Measurements from ENCODE around the gene JMJD1C. TPM values are rescaled to one million over a fixed set of nuclear protein-coding genes. Genes with fewer than 3 reads are reported as not detected.

The JMJD1C gene
- total RNA-seq, 1 experiment from 2014 or later = 66.3 TPM

DNA sequence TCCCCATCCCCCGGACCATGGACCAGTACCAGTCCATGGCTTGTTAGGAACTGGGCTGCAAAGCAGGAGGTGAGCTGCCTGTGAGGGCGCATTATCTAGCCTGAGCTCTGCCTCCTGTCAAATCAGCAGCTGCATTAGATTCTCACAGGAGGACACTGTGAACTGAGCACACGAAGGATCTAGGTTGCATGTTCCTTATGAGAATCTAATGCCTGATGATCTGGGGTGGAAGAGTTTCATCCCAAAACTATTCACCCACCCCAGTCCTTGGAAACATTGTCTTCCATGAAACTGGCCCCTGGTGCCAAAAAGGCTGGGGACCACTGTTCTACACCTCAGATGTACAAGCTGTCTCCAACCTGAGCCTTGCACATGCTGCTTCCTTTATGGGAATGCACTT lies 24.1 kb upstream of the JMJD1C start:
- RAD21 ChIA-PET (ENCODE audit: low non-redundant PET in 1 of 2, low total read pairs in 2 of 2, uncharacterized antibody in 2 of 2, unreplicated experiment in 2 of 2) = no interaction called here
- no peaks in the 10 kb centered on the region for H3K36me3 ChIP-seq (ENCODE audit: control insufficient read depth in 1 of 2, insufficient read depth in 2 of 2, low read length in 2 of 2)
- peaks cover 28 to 32% of the 10 kb centered on the region in 2 experiments for H3K4me1 ChIP-seq (ENCODE audit: control insufficient read depth in 1 of 2, insufficient read depth in 2 of 2, low read length in 2 of 2)

More for the DNA sequence above, 24.1 kb upstream of the JMJD1C start:
- Histone ChIP-seq H3K4me2 (ENCODE audit: low read length) (no peak overlapping the region), H4K20me1 (ENCODE audit: insufficient read depth) (no peaks in the 10 kb centered on the region), H3K79me2 (ENCODE audit: insufficient read depth, low read length) (peaks cover 72% of the 10 kb centered on the region), H3K4me3 (replicated peaks in 1 of 2; ENCODE audit: low read depth in 1 of 2, low read length in 2 of 2) (no peak overlapping the region), H3K27me3 (ENCODE audit: insufficient read depth, low read length) (no peaks in the 10 kb centered on the region), H3K9me2 (ENCODE audit: insufficient read depth) (no peaks in the 10 kb centered on the region), H3K9me3 (ENCODE audit: control insufficient read depth in 1 of 2, insufficient read depth in 1 of 2, low read depth in 1 of 2, low read length in 2 of 2) (no peaks in the 10 kb centered on the region; a peak in 1 of 4 replicates), H3K27ac (ENCODE audit: low read depth, low read length) (no peak overlapping the region), H2AFZ (ENCODE audit: low read depth, low read length, poor library complexity, severe bottlenecking) (no peak overlapping the region), H3K9ac (ENCODE audit: low read length) (no peak overlapping the region)
- intact Hi-C loops (cut with micrococcal nuclease) = no loop called here
- ChIA-PET CTCF (no interaction called here), POLR2A (no interaction called here)
- no TSS peak for BruUV-seq (replicated peaks)
- no peak for ATAC-seq
- no peak for DNase-seq (ENCODE audit: low read depth, low spot score)
- TF ChIP-seq SIN3A (IDR thresholded peaks at IDR 0.05; ENCODE audit: low read depth) (no peak), SP1 (IDR thresholded peaks at IDR 0.05; ENCODE audit: low read depth) (no peak), POLR2A (IDR thresholded peaks at IDR 0.05; ENCODE audit: borderline replicate concordance, extremely low read depth, insufficient read depth, insufficient read length) (no peak), ZNF274 (IDR thresholded peaks at IDR 0.05; ENCODE audit: low read depth, low read length) (no peak), ELF1 (IDR thresholded peaks at IDR 0.05; ENCODE audit: borderline replicate concordance, low read depth) (no peak), EZH2 (IDR thresholded peaks at IDR 0.05) (no peak), ZFX (IDR thresholded peaks at IDR 0.05) (no peak), EZH2phosphoT487 (IDR thresholded peaks at IDR 0.05; ENCODE audit: borderline replicate concordance) (no peak), CEBPB (IDR thresholded peaks at IDR 0.05; ENCODE audit: low read depth) (no peak), TCF7L2 (IDR thresholded peaks at IDR 0.05; ENCODE audit: borderline replicate concordance, extremely low read depth, insufficient read depth, insufficient read length) (no peak), SRF (IDR thresholded peaks at IDR 0.05; ENCODE audit: low read depth) (no peak)
- TF ChIP-seq, protein P1, sequence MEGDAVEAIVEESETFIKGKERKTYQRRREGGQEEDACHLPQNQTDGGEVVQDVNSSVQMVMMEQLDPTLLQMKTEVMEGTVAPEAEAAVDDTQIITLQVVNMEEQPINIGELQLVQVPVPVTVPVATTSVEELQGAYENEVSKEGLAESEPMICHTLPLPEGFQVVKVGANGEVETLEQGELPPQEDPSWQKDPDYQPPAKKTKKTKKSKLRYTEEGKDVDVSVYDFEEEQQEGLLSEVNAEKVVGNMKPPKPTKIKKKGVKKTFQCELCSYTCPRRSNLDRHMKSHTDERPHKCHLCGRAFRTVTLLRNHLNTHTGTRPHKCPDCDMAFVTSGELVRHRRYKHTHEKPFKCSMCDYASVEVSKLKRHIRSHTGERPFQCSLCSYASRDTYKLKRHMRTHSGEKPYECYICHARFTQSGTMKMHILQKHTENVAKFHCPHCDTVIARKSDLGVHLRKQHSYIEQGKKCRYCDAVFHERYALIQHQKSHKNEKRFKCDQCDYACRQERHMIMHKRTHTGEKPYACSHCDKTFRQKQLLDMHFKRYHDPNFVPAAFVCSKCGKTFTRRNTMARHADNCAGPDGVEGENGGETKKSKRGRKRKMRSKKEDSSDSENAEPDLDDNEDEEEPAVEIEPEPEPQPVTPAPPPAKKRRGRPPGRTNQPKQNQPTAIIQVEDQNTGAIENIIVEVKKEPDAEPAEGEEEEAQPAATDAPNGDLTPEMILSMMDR (IDR thresholded peaks at IDR 0.05 in 2 of 3, conservative IDR thresholded peaks at IDR 0.05 in 1 of 3; ENCODE audit: borderline replicate concordance in 1 of 3, insufficient read depth in 1 of 3, low read depth in 2 of 3, low read length in 2 of 3) = no peak
- TF ChIP-seq, protein P2, sequence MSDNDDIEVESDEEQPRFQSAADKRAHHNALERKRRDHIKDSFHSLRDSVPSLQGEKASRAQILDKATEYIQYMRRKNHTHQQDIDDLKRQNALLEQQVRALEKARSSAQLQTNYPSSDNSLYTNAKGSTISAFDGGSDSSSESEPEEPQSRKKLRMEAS (IDR thresholded peaks at IDR 0.05) = no peak
- TF ChIP-seq, protein P3, sequence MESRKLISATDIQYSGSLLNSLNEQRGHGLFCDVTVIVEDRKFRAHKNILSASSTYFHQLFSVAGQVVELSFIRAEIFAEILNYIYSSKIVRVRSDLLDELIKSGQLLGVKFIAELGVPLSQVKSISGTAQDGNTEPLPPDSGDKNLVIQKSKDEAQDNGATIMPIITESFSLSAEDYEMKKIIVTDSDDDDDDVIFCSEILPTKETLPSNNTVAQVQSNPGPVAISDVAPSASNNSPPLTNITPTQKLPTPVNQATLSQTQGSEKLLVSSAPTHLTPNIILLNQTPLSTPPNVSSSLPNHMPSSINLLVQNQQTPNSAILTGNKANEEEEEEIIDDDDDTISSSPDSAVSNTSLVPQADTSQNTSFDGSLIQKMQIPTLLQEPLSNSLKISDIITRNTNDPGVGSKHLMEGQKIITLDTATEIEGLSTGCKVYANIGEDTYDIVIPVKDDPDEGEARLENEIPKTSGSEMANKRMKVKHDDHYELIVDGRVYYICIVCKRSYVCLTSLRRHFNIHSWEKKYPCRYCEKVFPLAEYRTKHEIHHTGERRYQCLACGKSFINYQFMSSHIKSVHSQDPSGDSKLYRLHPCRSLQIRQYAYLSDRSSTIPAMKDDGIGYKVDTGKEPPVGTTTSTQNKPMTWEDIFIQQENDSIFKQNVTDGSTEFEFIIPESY (IDR thresholded peaks at IDR 0.05; ENCODE audit: extremely low read depth, insufficient replicate concordance, low read length) = no peak
- TF ChIP-seq, protein P4, sequence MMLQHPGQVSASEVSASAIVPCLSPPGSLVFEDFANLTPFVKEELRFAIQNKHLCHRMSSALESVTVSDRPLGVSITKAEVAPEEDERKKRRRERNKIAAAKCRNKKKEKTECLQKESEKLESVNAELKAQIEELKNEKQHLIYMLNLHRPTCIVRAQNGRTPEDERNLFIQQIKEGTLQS (IDR thresholded peaks at IDR 0.05) = no peak
- TF ChIP-seq, protein P5, sequence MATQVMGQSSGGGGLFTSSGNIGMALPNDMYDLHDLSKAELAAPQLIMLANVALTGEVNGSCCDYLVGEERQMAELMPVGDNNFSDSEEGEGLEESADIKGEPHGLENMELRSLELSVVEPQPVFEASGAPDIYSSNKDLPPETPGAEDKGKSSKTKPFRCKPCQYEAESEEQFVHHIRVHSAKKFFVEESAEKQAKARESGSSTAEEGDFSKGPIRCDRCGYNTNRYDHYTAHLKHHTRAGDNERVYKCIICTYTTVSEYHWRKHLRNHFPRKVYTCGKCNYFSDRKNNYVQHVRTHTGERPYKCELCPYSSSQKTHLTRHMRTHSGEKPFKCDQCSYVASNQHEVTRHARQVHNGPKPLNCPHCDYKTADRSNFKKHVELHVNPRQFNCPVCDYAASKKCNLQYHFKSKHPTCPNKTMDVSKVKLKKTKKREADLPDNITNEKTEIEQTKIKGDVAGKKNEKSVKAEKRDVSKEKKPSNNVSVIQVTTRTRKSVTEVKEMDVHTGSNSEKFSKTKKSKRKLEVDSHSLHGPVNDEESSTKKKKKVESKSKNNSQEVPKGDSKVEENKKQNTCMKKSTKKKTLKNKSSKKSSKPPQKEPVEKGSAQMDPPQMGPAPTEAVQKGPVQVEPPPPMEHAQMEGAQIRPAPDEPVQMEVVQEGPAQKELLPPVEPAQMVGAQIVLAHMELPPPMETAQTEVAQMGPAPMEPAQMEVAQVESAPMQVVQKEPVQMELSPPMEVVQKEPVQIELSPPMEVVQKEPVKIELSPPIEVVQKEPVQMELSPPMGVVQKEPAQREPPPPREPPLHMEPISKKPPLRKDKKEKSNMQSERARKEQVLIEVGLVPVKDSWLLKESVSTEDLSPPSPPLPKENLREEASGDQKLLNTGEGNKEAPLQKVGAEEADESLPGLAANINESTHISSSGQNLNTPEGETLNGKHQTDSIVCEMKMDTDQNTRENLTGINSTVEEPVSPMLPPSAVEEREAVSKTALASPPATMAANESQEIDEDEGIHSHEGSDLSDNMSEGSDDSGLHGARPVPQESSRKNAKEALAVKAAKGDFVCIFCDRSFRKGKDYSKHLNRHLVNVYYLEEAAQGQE (IDR thresholded peaks at IDR 0.05; ENCODE audit: low read depth) = no peak

Measured in HCT116 (cell line).